Hepatocyte (in vitro differentiated cells): ENCODE data around the gene GRHL1. TPM values are rescaled to one million over a fixed set of nuclear protein-coding genes. Genes with fewer than 3 reads are reported as not detected.

Experiments used
- DNase-seq: peaks from one replicate; pipeline ENCODE4 v3.0.0-alpha.2; 2016; ENCODE audit warnings: low spot score
- H2AFZ ChIP-seq: fragments of 200-600 bp; sonication (generic); 2 replicates; pipeline ENCODE4 v1.6.0; 2016; ENCODE audit warnings: antibody characterized with exemption, mild to moderate bottlenecking
- H3K27ac ChIP-seq: fragments of 200-600 bp; sonication (generic); 2 replicates; pipeline ENCODE4 v1.5.1; 2016; ENCODE audit warnings: mild to moderate bottlenecking
- H3K27me3 ChIP-seq: fragments of 200-600 bp; sonication (generic); 2 replicates; pipeline ENCODE4 v1.6.1; 2016
- H3K36me3 ChIP-seq: fragments of 200-600 bp; sonication (generic); replicated peaks from 2 replicates; pipeline ENCODE4 v1.5.1; 2016; ENCODE audit warnings: low read depth; ENCODE audit not compliant: insufficient read depth
- H3K4me1 ChIP-seq: fragments of 200-600 bp; sonication (generic); 2 replicates; pipeline ENCODE4 v1.5.1; 2016; ENCODE audit warnings: mild to moderate bottlenecking, moderate library complexity; ENCODE audit not compliant: insufficient read depth
- H3K4me2 ChIP-seq: fragments of 200-600 bp; sonication (generic); 2 replicates; pipeline ENCODE4 v1.6.0; 2016
- H3K4me3 ChIP-seq: fragments of 200-600 bp; sonication (generic); 2 replicates; pipeline ENCODE4 v1.5.1; 2016; ENCODE audit warnings: mild to moderate bottlenecking
- H3K79me2 ChIP-seq: fragments of 200-600 bp; sonication (generic); 2 replicates; pipeline ENCODE4 v1.6.0; 2017; ENCODE audit warnings: mild to moderate bottlenecking
- H3K9me2 ChIP-seq: fragments of 200-600 bp; sonication (generic); replicated peaks from 2 replicates; pipeline ENCODE4 v1.6.0; 2017; ENCODE audit warnings: mild to moderate bottlenecking; ENCODE audit not compliant: insufficient read depth
- H3K9me3 ChIP-seq: fragments of 200-600 bp; sonication (generic); 2 replicates; pipeline ENCODE4 v1.5.1; 2016; ENCODE audit warnings: low read depth, mild to moderate bottlenecking
- H4K20me1 ChIP-seq: fragments of 200-600 bp; sonication (generic); 2 replicates; pipeline ENCODE4 v1.6.0; 2016; ENCODE audit warnings: mild to moderate bottlenecking; ENCODE audit not compliant: insufficient read depth, poor library complexity, severe bottlenecking
- EZH2 ChIP-seq: fragments of 200-600 bp; sonication (generic); IDR thresholded peaks from 2 replicates; pipeline ENCODE4 v1.6.1; 2016; ENCODE audit warnings: antibody characterized with exemption, mild to moderate bottlenecking, borderline replicate concordance
- EZH2phosphoT487 ChIP-seq: fragments of 200-600 bp; sonication (generic); IDR thresholded peaks from one replicate; pipeline ENCODE4 v1.6.1; 2018; ENCODE audit warnings: antibody characterized with exemption, mild to moderate bottlenecking, low read depth, moderate library complexity; ENCODE audit not compliant: unreplicated experiment, severe bottlenecking
- WGBS: methylation state at CpG from one replicate; pipeline ENCODE4 v1.1.6; 2016; ENCODE audit warnings: low lambda C conversion rate; ENCODE audit errors: missing lambda C conversion rate; 5-methylcytosine and 5-hydroxymethylcytosine counted together
- polyA plus RNA-seq: library from polyadenylated mRNA; unstranded; fragments of >200 nt; fragmentation: Nextera tagmentation; extraction: Ambion mirVana; gene quantifications from 2 replicates; pipeline ENCODE4 v1.2.1, GENCODE V29; 2016
- total RNA-seq: library from RNA; depleted of rRNA; stranded (reverse); fragments of >200 nt; gene quantifications from 2 replicates; pipeline ENCODE4 v1.2.3, GENCODE V29; 2014
- TF ChIP-seq, protein P1 (sequence below): fragments of 200-600 bp; sonication (generic); IDR thresholded peaks from 2 replicates; pipeline ENCODE4 v1.5.1; 2016; ENCODE audit warnings: antibody characterized with exemption, mild to moderate bottlenecking; ENCODE audit not compliant: poor library complexity

The GRHL1 gene
- total and polyA plus RNA-seq, 2 experiments from 2014 or later: 4.0 to 10.9 TPM

DNA sequence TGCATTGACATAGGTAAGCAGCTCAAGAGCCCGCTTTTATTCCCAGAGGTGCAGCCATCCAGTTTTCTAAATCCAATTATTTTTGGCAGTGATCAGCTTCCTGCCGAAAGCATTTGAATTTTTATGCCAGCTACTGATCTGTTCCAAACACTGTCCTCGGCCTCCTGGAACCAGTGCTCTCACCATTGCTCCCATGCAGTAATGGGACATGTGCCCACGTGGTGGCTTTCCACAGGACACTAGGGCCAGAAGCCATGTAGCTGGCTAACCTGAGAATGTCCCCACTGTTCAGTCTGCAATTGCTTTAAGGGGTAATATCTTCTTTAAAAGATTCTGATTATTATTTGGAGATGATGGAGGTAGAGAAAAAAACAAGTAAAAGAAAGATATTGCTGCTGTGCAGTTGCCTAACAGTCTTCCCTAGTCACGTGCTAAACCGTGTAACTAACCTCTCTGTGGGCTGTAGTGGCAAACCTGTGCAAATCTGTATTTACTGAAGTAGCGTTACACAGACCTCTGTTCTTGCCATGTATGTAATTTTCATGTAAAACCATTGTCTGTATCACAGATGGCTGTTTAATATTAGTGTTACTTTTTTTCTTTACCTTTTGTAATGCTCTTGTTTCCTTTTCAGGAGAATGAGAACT is 13.0 kb downstream of the GRHL1 start:
- Histone ChIP-seq H3K9me2 (no peaks in the 10 kb centered on the region), H4K20me1 (no peaks in the 10 kb centered on the region), H3K27me3 (no peaks in the 10 kb centered on the region), H3K36me3 (no peaks in the 10 kb centered on the region), H3K9me3 (no peaks in the 10 kb centered on the region), H3K4me1 (no peaks in the 10 kb centered on the region), H2AFZ (no peak overlapping the region), H3K27ac (no peak overlapping the region), H3K4me2 (no peak overlapping the region), H3K79me2 (no peaks in the 10 kb centered on the region), H3K4me3 (no peak overlapping the region)
- DNase-seq: no peak
- 94% methylated on average over 7 of the region's 7 CpGs for WGBS
- TF ChIP-seq EZH2phosphoT487: no peak
- TF ChIP-seq EZH2: no peak
- TF ChIP-seq, protein P1, sequence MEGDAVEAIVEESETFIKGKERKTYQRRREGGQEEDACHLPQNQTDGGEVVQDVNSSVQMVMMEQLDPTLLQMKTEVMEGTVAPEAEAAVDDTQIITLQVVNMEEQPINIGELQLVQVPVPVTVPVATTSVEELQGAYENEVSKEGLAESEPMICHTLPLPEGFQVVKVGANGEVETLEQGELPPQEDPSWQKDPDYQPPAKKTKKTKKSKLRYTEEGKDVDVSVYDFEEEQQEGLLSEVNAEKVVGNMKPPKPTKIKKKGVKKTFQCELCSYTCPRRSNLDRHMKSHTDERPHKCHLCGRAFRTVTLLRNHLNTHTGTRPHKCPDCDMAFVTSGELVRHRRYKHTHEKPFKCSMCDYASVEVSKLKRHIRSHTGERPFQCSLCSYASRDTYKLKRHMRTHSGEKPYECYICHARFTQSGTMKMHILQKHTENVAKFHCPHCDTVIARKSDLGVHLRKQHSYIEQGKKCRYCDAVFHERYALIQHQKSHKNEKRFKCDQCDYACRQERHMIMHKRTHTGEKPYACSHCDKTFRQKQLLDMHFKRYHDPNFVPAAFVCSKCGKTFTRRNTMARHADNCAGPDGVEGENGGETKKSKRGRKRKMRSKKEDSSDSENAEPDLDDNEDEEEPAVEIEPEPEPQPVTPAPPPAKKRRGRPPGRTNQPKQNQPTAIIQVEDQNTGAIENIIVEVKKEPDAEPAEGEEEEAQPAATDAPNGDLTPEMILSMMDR: no peak

GRCh38 chr2:9965119-9965822 is 13.8 kb downstream of the GRHL1 start:
- H3K4me2 ChIP-seq: no peak overlapping the region
- 95% methylated on average over 8 of the region's 8 CpGs for whole genome bisulfite sequencing
- no peaks in the 10 kb centered on the region for H3K27me3 ChIP-seq
- DNase-seq: no peak
- no peak overlapping the region for H3K27ac ChIP-seq
- no peaks in the 10 kb centered on the region for H4K20me1 ChIP-seq
- H3K36me3 ChIP-seq: no peaks in the 10 kb centered on the region
- no peak overlapping the region for H2AFZ ChIP-seq
- H3K4me3 ChIP-seq: no peak overlapping the region
- TF ChIP-seq EZH2 (no peak), EZH2phosphoT487 (no peak)
- TF ChIP-seq, protein P1: no peak
- no peaks in the 10 kb centered on the region for H3K9me3 ChIP-seq
- H3K4me1 ChIP-seq: peaks cover 3% of the 10 kb centered on the region
- H3K79me2 ChIP-seq: no peaks in the 10 kb centered on the region
- no peaks in the 10 kb centered on the region for H3K9me2 ChIP-seq

DNA sequence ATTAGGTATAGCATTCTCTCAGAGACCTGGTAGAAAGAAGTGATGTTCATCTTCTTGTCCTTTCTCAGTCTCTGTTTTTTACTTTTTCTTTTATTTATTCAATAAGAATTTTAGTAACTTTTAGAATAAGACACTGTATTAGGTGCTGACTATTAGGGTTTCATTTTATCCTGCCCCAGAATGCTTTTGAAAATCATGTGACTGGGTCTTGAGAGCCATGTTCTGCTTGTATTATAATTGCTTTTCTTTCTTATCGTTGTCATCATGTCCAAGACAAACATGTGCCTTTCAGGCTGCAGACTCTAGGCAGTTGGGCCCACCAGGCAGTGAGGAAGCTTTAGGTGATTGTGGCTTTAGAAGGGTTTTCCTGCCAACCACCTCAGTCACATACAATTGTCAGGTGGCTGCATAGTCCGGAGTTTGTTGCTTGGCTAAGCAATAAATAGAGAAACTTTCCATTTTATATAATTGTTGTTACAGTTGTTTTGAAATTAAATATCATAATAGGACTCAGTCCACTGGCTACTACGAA is 15.1 kb downstream of the GRHL1 start:
- Histone ChIP-seq H3K79me2 (no peaks in the 10 kb centered on the region), H3K4me2 (no peak overlapping the region), H3K27ac (no peak overlapping the region), H3K36me3 (no peaks in the 10 kb centered on the region), H3K4me1 (peaks cover 16% of the 10 kb centered on the region), H4K20me1 (no peaks in the 10 kb centered on the region), H3K9me2 (no peaks in the 10 kb centered on the region), H3K27me3 (no peaks in the 10 kb centered on the region), H3K4me3 (no peak overlapping the region), H3K9me3 (no peaks in the 10 kb centered on the region), H2AFZ (no peak overlapping the region)
- TF ChIP-seq EZH2phosphoT487: no peak
- TF ChIP-seq, protein P1: no peak
- no peak for TF ChIP-seq EZH2
- DNase-seq: no peak
- WGBS: 83% methylated on average over 3 of the region's 3 CpGs
